Ishikawa (cell line): ENCODE results near the gene TRPM1.

Experiments used
- CEBPB ChIP-seq: IDR thresholded peaks from 2 replicates; pipeline ENCODE4 v1.6.1; 2012
- CREB1 ChIP-seq: IDR thresholded peaks from 2 replicates; pipeline ENCODE4 v1.6.1; 2012; ENCODE audit warnings: low read depth
- EGR1 ChIP-seq: IDR thresholded peaks from 2 replicates; pipeline ENCODE4 v1.6.1; 2012
- EP300 ChIP-seq: IDR thresholded peaks from 2 replicates; pipeline ENCODE4 v1.6.1; 2012; ENCODE audit warnings: borderline replicate concordance
- FOXM1 ChIP-seq: IDR thresholded peaks from 2 replicates; pipeline ENCODE4 v1.6.1; 2012; ENCODE audit warnings: low read depth, borderline replicate concordance
- NFIC ChIP-seq: IDR thresholded peaks from 2 replicates; pipeline ENCODE4 v1.6.1; 2012
- RAD21 ChIP-seq: IDR thresholded peaks from 2 replicates; pipeline ENCODE4 v1.6.1; 2012; ENCODE audit warnings: low read depth
- TAF1 ChIP-seq: IDR thresholded peaks from 2 replicates; pipeline ENCODE4 v1.6.1; 2012; ENCODE audit warnings: low read depth, mild to moderate bottlenecking
- TCF12 ChIP-seq: IDR thresholded peaks from 2 replicates; pipeline ENCODE4 v1.6.1; 2012; ENCODE audit warnings: low read depth
- TEAD4 ChIP-seq: IDR thresholded peaks from 2 replicates; pipeline ENCODE4 v1.6.1; 2012
- YY1 ChIP-seq: IDR thresholded peaks from 2 replicates; pipeline ENCODE4 v1.6.1; 2012; ENCODE audit warnings: low read depth
- ZBTB7A ChIP-seq: IDR thresholded peaks from 2 replicates; pipeline ENCODE4 v1.6.1; 2012; ENCODE audit warnings: low read depth
- TF ChIP-seq, protein P1 (sequence below): IDR thresholded peaks from 2 replicates; pipeline ENCODE4 v1.6.1; 2012
- TF ChIP-seq, protein P2 (sequence below): IDR thresholded peaks from 2 replicates; pipeline ENCODE4 v1.6.1; 2012; ENCODE audit warnings: low read depth, mild to moderate bottlenecking
- TF ChIP-seq, protein P3 (sequence below): IDR thresholded peaks from 2 replicates; pipeline ENCODE4 v1.6.1; 2012

TRPM1 gene

DNA sequence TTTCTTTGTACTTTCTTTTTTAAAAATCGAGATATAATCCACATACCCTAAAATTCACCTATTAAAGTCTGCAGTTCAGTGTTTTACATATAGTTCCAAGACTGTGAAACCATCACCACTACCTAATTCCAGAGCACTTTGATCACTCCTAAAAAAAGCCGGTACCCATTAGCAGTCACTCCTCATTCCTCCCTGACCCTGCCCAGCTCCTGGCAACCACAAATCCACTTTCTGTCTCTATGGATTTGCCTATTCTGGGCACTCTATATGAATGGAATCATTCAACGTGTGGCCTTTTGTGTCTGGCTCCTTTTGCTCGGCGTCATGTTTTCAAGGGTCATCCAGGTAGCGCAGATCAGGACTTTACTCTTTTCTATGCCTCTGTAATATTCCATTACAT, 17.3 kb downstream of the TRPM1 start:
- no peak for TF ChIP-seq ZBTB7A
- no peak for TF ChIP-seq EP300
- no peak for TF ChIP-seq FOXM1
- no peak for TF ChIP-seq CEBPB
- no peak for TF ChIP-seq CREB1
- no peak for TF ChIP-seq TEAD4

DNA sequence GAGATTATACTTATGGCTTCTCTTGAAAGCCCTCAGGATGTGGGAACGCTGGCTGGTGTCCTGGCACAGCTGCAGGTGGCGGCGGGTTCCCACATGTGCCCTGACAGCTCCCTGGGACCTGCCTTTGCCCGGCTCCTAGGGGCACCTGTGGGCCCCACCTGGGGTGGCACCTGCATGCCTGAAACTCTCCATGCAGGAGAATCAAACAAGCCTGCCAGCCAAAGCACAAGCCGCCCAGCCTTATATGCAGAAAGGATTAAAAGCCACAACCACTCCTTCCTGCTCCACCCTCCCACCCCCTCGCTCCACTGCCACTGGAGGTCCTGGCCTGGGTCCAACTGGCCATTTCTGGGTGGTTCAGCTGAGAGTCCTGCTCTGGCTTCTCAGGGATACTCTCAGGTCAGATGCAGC, 18.1 kb downstream of the TRPM1 start:
- TF ChIP-seq EP300 = peak; percentile 91
- TF ChIP-seq ZBTB7A = no peak
- TF ChIP-seq EGR1 = peak; percentile 76
- TF ChIP-seq TCF12 = peak; percentile 97
- peak; percentile 98 for TF ChIP-seq NFIC
- TF ChIP-seq, protein P1, sequence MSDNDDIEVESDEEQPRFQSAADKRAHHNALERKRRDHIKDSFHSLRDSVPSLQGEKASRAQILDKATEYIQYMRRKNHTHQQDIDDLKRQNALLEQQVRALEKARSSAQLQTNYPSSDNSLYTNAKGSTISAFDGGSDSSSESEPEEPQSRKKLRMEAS = peak; percentile 40; the same call in 1 of the 2 replicates
- TF ChIP-seq YY1 = no peak
- peak; percentile 72 for TF ChIP-seq TEAD4
- peak; percentile 61; the same call in 1 of the 2 replicates for TF ChIP-seq FOXM1
- no peak for TF ChIP-seq TAF1
- TF ChIP-seq, protein P2, sequence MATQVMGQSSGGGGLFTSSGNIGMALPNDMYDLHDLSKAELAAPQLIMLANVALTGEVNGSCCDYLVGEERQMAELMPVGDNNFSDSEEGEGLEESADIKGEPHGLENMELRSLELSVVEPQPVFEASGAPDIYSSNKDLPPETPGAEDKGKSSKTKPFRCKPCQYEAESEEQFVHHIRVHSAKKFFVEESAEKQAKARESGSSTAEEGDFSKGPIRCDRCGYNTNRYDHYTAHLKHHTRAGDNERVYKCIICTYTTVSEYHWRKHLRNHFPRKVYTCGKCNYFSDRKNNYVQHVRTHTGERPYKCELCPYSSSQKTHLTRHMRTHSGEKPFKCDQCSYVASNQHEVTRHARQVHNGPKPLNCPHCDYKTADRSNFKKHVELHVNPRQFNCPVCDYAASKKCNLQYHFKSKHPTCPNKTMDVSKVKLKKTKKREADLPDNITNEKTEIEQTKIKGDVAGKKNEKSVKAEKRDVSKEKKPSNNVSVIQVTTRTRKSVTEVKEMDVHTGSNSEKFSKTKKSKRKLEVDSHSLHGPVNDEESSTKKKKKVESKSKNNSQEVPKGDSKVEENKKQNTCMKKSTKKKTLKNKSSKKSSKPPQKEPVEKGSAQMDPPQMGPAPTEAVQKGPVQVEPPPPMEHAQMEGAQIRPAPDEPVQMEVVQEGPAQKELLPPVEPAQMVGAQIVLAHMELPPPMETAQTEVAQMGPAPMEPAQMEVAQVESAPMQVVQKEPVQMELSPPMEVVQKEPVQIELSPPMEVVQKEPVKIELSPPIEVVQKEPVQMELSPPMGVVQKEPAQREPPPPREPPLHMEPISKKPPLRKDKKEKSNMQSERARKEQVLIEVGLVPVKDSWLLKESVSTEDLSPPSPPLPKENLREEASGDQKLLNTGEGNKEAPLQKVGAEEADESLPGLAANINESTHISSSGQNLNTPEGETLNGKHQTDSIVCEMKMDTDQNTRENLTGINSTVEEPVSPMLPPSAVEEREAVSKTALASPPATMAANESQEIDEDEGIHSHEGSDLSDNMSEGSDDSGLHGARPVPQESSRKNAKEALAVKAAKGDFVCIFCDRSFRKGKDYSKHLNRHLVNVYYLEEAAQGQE = no peak
- no peak for TF ChIP-seq CREB1
- TF ChIP-seq CEBPB = peak; percentile 14; the same call in 1 of the 2 replicates

DNA sequence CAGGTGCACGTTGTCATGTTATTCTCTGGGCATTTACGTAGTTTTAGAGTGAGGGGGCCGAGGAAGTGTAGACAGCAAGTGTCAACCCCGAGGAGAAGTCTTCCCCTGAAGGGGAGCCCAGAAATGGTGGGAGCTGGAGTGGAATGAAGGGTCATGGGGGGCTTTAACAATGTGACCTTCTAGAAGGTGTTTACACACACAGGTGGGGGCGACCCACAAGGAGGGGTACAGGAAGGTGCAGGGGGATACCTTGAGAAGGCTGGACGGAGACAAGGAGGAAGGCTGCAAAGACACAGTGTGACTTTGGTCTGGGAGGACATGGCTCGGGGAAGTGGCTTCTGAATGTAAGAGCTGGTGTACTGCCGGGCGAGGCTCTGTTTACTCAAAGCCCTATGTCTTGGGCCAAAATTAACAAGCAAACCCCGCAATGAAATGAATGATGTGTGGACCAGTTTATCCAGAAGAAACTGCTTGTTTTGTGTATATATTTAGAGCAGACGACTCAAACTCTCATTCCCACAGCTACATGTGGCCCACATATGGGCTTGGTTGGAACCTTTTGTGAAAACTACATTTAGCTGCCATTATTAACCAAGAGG, 18.7 kb downstream of the TRPM1 start:
- TF ChIP-seq, protein P3, sequence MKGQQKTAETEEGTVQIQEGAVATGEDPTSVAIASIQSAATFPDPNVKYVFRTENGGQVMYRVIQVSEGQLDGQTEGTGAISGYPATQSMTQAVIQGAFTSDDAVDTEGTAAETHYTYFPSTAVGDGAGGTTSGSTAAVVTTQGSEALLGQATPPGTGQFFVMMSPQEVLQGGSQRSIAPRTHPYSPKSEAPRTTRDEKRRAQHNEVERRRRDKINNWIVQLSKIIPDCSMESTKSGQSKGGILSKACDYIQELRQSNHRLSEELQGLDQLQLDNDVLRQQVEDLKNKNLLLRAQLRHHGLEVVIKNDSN = no peak
- TF ChIP-seq RAD21 = no peak

DNA sequence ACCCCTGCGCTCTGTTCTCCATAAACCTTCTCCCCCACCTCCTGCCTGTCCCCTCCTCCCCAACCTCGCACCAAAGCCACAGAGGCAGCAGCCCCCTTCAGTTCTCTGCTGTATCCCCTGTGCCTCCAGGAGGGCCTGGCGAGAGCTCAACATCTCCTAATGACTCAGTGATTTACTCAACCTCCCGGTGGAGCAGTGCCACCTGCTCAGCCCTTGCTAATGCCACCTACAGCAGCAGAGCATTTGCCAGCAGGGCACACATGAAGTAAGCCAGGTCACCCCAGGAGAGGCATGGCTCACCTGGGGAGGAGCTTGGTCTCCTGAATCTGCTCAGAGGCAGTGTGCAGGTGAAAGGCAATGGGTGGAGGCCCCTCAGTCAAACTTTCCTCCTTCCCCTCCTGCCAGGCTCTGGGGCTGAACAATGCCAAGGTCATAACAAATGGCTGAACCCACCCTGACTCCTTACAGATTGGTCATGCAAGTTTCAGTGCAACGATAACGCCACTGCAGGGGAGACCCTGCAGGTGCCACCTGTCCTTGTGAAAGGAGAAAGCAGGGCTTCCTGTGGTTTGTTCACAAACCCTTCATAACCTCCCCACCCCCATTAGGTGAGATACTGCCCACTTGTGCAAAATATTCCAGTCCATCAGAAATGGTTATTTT, 19.8 kb downstream of the TRPM1 start:
- 0 out of 2 replicates have a peak, but pooled peaks have one; percentile 9 for TF ChIP-seq ZBTB7A
- TF ChIP-seq, protein P1 = peak; percentile 46; the same call in 1 of the 2 replicates
- TF ChIP-seq, protein P3 = no peak
- TF ChIP-seq NFIC = peak; percentile 53
- peak; percentile 43; the same call in 1 of the 2 replicates for TF ChIP-seq EP300
- peak; percentile 81 for TF ChIP-seq TCF12

DNA sequence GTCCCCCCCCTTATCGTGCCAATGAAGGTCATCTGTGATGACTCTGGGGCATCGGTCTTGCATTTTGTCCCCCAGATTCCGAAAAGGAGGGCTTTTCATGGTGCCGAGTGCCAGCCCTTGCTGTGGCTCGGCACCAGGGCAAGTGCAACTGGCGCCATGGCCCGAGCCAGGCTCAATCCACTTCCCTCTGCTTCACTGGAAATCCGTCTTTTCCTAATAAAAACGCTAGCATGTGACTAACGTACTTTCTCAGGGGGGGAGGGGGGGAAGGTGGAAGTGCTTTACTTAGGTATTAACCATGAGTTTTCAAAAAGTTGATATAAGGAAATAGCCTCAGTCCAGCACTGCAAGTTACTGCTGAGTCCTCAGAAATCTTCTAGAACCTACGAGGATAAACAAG, 20.5 kb downstream of the TRPM1 start:
- no peak for TF ChIP-seq TAF1
- no peak for TF ChIP-seq EP300
- TF ChIP-seq, protein P1 = no peak
- TF ChIP-seq, protein P2 = no peak
- TF ChIP-seq CREB1 = no peak
- TF ChIP-seq ZBTB7A = no peak
- no peak for TF ChIP-seq CEBPB

DNA sequence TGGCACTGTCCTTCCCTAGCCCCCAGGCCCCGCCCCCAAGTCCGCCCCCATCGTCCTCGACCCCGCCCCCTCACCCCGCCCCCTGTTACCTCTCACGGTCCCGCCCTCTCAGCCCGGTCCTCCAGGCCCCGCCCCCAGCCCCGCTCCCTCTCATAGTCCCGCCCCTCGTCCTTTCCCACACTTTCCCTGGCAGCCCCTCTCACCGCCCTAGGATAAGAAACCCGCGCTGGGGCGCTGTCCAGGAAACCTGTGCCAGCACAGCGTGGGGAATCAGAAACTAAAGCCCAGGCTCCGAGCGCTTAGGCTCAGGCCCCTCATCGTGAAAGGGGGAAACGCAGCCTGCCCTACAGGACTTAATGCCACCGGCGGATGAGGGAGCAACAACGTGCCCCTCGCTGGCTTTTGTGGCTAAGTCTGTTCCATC, 20.9 kb downstream of the TRPM1 start:
- TF ChIP-seq TEAD4 = no peak
- no peak for TF ChIP-seq CEBPB
- TF ChIP-seq, protein P2 = no peak
